Measurements from ENCODE around the gene TNP1.
A peak's percentile ranks its signal among the peaks of the same experiment; 100 is the strongest.

Gene TNP1

GRCh38 chr2:216872624-216873023 is 12.8 kb upstream of the TNP1 start:
- no peak for DNase-seq

DNA sequence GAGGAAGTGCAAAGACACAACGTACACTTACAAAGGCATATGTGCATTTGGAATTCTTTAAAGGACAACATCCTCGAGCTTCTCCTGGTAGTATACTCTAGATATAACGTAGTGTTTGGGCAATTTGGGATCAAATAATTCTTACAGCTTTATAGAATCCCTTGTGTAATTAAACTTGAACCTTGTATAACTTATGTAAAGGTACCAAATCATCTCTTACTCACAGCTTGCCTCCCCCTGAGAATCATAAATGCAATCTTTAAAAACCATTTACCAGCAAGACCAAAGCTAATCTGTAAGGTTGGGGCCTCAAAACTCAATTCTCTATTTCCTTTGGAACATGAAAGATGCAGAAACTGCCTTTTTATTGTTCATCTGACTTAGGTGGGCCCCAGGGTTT is 12.2 kb upstream of the TNP1 start:
- no peak for DNase-seq

DNA sequence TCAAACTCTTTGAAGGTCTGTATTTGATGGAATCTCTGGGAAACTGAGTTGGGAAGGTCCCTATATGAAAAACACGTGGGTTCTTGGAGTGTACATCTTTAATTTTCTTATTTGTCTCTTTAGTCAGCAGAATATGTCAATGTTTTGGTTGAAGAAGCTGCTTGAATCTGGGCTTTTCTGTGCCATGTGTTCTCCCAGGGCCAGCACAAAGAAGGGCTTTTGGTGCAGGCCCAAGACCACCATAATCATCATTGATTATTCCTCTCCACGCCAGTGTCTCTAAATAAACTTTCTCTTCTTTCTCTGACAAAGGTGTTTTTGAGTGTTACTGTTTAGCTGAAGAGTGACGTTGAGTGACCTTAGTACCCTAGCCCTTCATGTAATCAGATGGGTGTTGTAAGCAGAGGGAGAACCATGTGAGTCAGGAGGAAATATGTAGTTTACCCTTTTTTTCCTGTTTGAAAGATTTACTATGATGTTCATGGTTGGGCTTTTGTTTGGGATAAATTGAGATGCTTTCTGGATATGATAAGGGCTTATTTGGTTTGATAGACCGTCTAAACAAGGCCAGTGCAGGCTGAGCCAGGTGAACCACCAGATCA is 11.6 kb upstream of the TNP1 start:
- DNase-seq = no peak

DNA sequence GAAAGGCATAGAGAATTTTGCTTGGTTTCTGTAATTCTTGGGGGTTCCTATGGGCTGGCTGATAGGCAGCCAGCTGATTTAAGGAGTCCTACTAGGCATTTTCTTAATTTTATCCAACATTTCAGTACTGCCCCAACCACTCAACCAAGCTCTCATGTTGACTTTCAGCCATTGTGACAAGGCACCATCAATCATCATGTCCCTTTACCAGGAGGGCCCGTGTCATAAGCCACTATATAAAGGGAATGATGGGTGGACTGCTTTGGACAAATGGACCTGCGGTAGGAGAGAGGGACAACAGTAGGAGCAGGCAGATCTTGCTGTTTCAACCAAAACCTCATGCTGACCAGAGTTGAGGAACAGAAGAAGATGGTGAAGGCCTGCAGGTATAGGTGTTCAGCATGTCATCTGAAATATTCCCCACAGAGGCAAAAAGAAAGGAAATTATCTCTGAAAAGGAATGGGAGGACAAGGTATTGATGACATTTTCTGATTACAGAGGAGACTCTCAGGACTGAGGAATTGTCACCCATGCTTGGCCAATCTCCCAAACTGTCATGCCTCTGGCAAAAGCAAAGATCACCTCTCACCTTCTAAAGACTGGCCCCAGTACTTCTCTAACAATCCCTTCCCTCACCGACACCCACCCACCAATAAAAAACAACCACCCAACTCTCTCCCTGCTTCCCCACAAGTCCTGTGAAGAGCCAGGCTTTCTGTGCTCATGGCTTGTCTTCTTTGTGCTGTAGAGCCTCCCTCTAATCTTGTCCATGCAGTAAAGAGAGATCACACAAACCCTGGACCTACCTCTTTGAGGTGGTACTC is 10.9 kb upstream of the TNP1 start:
- DNase-seq = no peak

- no peak for DNase-seq
Measured at GRCh38 chr2:216866515-216867095, 6.7 kb upstream of the TNP1 start.

- no peak for DNase-seq
Measured at GRCh38 chr2:216865658-216866057, 5.8 kb upstream of the TNP1 start.

GRCh38 chr2:216863946-216864345 is 4.1 kb upstream of the TNP1 start:
- no peak for DNase-seq

GRCh38 chr2:216862628-216863398 is 2.9 kb upstream of the TNP1 start:
- DNase-seq = no peak

DNA sequence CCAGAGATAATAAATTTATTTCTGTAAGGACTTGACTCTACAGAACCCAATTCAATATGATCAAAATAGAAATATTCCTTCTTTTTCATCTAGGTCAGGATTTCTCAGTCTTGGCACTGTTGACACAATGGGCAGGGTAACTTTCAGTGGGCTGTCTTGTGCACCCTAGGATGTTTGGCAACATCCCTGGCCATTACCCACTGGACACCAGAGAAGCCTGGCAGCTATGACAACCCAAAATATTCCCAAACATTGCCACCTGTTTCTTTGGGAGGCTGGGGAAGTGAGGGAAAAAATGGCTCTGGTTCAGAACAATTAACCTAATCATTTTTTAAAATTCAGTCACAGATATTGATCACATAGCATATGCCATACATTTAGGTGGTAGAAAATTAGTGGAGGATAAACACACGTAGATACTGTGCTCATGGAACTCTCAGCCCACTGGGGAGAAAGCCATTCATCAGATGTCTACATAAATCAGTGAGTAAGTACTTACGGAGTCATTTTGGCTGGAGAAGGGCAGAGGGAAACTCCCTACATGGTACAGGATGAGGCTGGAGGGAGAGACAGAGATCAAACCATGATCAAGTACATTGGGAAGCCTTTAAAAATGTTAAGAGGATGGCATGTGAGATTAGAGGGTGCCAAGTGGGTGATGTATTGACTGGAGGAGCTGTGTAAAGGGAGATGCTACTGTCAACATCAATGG is 718 bp upstream of the TNP1 start:
- no peak for DNase-seq

GRCh38 chr2:216858312-216858711 is 1.6 kb downstream of the TNP1 start:
- DNase-seq = peak; percentile 20

DNA sequence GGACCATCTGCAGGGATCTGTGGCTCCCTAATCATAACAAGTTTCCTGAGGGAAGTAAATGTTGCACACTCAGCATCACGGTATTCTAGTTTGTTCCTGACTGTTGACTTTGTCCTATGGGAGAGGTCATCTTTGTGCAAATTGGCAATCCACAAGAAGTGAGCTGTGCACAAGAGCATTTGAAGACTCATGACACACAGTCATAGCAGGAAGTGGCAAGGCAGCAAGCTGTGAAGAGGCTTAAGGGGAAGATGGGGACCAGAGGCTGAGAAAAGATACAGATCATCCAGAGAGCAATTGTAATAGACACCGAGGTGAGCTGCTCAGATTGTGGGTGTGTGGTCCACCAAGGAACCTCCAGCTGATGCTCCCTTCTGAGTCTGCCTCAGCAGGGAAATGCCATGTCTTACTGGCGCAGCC is 2.7 kb downstream of the TNP1 start:
- peak; percentile 32 for DNase-seq

- no peak for DNase-seq
Measured at GRCh38 chr2:216856406-216857065, 3.3 kb downstream of the TNP1 start.

DNA sequence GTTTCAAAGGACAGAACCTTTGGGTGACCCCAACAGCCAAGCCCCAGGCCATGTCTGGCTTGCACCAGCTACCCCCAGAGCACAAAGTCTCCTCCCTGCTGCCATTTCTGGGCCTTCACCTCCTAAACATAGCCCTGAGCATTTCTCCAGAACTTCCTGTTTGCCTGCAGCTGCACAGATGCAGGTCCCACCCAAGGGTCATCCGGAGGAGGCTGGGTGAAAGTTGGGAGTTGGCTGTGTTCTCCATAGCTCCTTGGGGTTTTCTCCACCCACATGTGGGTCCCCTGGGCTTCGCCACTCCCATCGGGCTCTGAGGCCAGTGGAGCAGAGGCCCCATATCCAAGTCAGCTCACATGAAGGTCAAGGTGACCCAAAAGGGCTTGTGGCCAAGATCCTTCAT is 4.3 kb downstream of the TNP1 start:
- no peak for DNase-seq

DNA sequence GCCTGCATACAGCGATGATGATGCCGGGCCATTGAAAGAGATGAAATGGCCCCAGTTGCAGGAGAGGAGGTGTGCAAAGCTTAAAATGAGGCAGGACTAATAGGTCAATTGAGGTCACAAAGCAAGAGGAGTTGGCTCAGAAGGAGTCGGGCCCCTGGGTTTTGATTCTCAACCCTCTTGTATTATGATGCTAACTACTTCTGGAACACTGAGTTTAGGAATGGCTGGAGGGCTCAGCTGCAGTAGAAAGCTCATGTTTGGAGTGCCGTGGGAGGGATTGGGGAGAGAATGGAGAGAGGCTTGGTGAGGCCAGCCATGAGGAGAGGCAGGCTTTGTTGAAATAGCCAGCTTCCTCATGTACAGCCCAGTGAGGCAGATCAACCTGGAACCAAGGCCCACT is 4.8 kb downstream of the TNP1 start:
- DNase-seq = no peak

DNA sequence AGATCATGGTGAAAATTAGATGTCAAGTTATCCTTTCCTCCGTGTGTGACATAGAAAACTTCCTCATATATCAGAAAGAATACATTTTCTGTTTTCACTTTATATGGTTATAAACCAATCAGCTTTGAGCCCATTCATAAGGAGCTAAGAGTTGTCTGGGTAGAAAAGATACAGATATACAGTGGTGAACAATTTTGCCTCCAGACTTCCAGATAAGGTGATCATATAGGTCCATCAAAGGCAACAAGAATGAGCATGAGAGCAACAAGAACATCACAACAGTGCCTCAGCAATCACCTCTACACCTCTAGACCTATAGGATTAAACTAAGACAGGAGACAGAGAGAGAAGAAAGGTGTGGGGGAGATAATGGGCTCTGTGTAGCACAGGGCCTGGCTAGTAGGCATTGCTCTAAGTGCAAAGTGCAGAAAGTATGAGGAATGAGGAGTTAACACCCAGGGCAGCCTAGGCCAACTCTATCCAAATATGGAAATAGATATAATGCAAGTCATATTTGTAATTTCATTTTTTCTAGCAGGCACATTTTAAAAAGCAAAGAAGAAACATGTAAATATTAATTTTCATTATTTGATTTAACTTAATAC is 8.3 kb downstream of the TNP1 start:
- DNase-seq = no peak

DNA sequence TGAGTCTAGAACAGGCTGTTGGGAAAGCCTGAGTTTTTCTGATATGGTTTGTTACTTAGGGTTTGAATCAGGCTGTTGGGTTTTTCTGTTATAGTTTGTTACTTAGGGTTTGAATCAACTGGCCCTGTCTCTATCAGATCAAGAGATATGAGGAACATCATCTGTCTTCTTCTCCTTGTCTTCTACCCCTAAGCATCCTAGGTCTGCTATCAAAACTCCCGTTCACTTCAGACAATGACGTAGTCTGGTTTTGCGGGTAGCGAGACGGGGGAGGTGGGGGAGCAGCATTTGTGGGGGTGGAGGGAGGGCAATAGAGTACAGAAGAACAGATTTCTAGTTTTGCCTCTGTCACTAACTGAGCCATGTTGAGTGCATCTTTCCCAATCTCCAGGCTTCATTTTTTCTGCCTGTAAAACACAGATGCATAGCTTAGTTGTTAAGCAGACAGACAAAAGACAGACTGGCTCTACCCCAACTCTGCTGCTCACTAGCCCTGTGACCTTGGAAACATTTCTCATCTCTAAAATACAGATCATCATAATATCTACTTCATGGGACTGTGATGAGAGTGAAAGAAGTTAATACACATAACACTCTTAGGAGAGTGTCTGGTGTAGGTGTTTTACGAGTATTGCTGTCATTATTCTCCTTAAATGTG is 9.1 kb downstream of the TNP1 start:
- DNase-seq = no peak

DNA sequence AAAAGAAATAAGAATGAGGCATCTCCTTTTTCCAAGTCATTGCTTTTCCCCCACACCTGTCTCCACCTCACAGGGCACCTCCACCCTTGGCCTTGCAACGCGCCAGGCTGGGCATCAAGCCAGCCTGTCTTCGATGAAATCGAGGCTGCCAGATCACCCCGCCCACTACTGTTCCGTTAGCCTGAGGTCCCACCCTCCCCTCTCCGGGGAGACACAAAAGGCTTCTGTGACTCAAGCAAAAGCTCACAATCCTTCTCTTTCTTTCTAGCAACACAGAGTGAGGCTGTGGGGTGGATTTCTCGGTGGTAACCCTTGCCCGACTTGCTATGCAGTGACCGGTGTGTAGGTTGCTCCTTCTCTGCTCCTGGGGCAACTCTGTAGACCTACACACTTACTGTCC is 9.9 kb downstream of the TNP1 start:
- DNase-seq = no peak

DNA sequence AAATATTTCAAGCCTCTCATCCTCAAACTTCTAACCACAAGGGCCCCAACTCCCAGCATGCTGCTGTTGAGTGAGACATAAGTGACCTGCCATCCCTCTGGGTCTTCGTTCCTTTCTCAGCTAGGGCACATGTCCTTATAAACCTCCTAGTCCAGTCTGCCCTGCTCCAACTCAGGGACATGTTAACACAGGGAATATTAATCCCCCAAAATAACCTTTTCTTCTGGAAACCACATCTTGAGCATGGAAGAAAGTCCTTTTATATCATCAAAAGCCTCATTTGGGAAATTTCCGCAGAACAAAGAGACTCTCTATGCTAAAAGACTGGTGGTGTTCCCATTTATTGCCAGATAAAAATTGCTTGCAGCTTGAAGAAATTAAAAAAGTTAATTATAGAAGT is 14.4 kb downstream of the TNP1 start:
- DNase-seq = no peak

DNA sequence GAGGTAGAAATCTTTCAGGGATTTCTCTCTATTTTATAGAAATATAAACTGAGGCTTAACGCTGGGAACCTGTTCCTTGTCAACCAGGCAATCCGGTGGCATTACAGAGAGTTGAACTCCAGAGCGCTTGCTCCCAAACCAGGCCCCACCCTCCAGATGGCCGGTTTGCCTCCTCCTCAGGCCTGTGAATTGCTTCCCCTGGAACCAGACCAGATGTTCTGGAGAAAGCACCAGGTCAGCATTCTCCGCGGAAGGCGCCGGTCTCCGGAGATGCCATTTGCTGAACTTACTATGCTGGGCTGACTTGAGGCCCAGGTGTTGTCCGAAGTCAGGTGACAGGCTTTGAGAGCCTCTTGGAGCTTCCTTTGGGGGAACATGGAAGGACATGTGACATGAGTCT is 17.2 kb downstream of the TNP1 start:
- DNase-seq = no peak

DNA sequence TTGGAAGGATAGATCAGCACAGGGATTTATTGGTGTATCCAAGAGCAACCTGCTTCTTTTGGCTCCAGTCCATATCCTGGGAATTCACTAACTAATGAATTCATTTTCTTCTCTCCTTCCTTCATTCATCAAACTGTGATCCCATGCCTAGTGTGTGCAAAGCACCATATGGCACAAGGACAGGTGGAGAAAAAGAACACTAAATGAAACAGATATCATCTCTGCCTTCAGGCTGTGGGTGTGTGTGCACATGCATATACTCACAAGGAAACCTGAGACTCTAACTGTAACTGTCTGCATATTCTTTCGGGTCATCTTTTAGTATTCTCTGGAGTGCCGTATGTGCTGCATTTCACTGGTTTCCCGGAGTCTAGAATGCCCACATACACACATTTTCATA is 20.2 kb downstream of the TNP1 start:
- DNase-seq = no peak

- DNase-seq = no peak
Measured at GRCh38 chr2:216838151-216838550, 21.7 kb downstream of the TNP1 start.

Data from suppressor macrophage treated with lipopolysaccharide for 4 hours (primary cell).